ENCODE measurements around the gene CD9.

The CD9 gene

GRCh38 chr12:6192604-6193380 lies 7.4 kb upstream of the CD9 start:
- TF ChIP-seq CTCF (IDR thresholded peaks at IDR 0.05; ENCODE audit: insufficient read depth, low read depth, low read length, missing control alignments), result no peak

GRCh38 chr12:6193853-6194815 lies 6.1 kb upstream of the CD9 start:
- H3K4me3 ChIP-seq (ENCODE audit: low read depth, low read length), result no peak overlapping the region
- no peak for TF ChIP-seq CTCF (IDR thresholded peaks at IDR 0.05; ENCODE audit: insufficient read depth, low read depth, low read length, missing control alignments)
- DNase-seq (ENCODE audit: low read depth), result no peak

More at GRCh38 chr12:6192604-6193380, 7.4 kb upstream of the CD9 start:
- no peak overlapping the region for H3K4me3 ChIP-seq (ENCODE audit: low read depth, low read length)
- DNase-seq (ENCODE audit: low read depth), result no peak

GRCh38 chr12:6195665-6196535 lies 4.3 kb upstream of the CD9 start:
- peak; percentile 90 for TF ChIP-seq CTCF (IDR thresholded peaks at IDR 0.05; ENCODE audit: insufficient read depth, low read depth, low read length, missing control alignments)
- DNase-seq (ENCODE audit: low read depth), result peak; percentile 64
- no peak overlapping the region for H3K4me3 ChIP-seq (ENCODE audit: low read depth, low read length)

- no peak for DNase-seq (ENCODE audit: low read depth)
- H3K4me3 ChIP-seq (ENCODE audit: low read depth, low read length), result no peak overlapping the region
- TF ChIP-seq CTCF (IDR thresholded peaks at IDR 0.05; ENCODE audit: insufficient read depth, low read depth, low read length, missing control alignments), result no peak
These were observed 2.1 kb upstream of the CD9 start for GRCh38 chr12:6198051-6198450.

GRCh38 chr12:6198556-6198955 lies 1.6 kb upstream of the CD9 start:
- H3K4me3 ChIP-seq (ENCODE audit: low read depth, low read length), result no peak overlapping the region
- no peak for DNase-seq (ENCODE audit: low read depth)
- TF ChIP-seq CTCF (IDR thresholded peaks at IDR 0.05; ENCODE audit: insufficient read depth, low read depth, low read length, missing control alignments), result no peak

GRCh38 chr12:6198985-6199530 lies 1.1 kb upstream of the CD9 start:
- H3K4me3 ChIP-seq (ENCODE audit: low read depth, low read length), result no peak overlapping the region
- DNase-seq (ENCODE audit: low read depth), result no peak
- TF ChIP-seq CTCF (IDR thresholded peaks at IDR 0.05; ENCODE audit: insufficient read depth, low read depth, low read length, missing control alignments), result no peak

Data from GM12865 (cell line).